Measurements from ENCODE around the gene ENTPD5. TPM values are rescaled to one million over a fixed set of nuclear protein-coding genes. Genes with fewer than 3 reads are reported as not detected.

ENTPD5 gene
- total RNA-seq, 1 experiment from 2014 or later, result 10.6 TPM

DNA sequence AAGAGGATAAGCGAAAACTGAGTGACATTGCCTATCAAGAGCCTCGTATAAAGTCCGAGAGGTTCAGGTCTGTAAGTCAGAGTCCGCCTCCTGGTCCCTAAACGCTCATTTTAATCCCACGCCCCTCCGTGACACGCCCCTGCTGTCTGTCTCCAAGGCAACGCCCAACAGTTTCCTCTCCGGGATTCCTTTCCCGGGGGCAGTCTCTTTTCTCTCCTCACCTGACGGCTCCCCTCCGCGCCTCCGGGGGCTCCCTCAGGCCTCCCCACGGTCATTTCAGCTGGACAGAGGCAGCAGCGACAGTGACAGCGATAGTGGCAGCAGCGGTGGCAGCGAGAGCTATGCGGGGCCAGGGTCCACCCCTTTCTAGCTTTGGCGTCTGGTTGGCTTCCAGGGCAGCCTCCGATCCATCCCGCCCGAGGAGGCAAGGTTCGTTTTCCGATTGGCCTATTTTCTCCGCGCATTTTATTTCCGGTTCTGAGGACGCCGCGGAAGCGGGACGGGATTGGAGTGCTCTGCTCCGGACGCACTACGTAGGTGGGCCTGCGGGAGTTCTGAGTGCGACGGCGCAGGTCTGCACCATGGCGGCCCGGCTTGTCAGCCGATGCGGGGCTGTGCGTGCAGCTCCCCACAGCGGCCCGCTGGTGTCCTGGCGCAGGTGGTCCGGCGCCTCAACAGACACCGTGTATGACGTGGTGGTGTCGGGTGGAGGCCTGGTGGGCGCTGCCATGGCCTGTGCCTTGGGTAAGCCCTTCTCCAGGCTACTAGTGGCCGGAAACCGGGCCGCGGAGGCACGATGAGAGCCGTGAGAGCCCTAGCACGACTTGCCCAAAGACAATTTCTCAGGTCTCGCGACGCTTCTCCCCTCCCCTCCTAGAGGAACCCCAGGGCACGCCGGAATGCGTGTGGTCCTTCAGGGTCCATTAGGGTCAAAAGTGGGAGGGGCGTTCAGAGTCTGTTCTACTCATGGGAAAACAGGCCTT, 69.0 kb downstream of the ENTPD5 start, which contains the start of the genes COQ6 and FAM161B (continued):
- no peak for TF ChIP-seq ZNF532 (CRISPR knock-in tag; IDR thresholded peaks at IDR 0.05; ENCODE audit: borderline replicate concordance)
- peak; percentile 81 for TF ChIP-seq ETV6 (CRISPR knock-in tag; IDR thresholded peaks at IDR 0.05)
- peak; percentile 61 for TF ChIP-seq NFYB (CRISPR knock-in tag; conservative IDR thresholded peaks at IDR 0.05; ENCODE audit: low read depth)
- TF ChIP-seq NR1H2 (CRISPR knock-in tag; IDR thresholded peaks at IDR 0.05), result no peak
- no peak for TF ChIP-seq KAT7 (CRISPR knock-in tag; IDR thresholded peaks at IDR 0.05; ENCODE audit: borderline replicate concordance)

- Mint-ChIP-seq H3K4me3 (no peak overlapping the region), H3K36me3 (no peaks in the 10 kb centered on the region), H3K27me3 (ENCODE audit: low read depth) (peaks cover 18% of the 10 kb centered on the region; the same call in 1 of the 2 replicates), H3K4me1 (no peaks in the 10 kb centered on the region), H3K27ac (no peak overlapping the region), H3K9me3 (no peaks in the 10 kb centered on the region)
- DNase-seq (ENCODE audit: low spot score) (no peak), ATAC-seq (no peak)
- TF ChIP-seq ZNF281 (CRISPR knock-in tag; IDR thresholded peaks at IDR 0.05), result no peak
- TF ChIP-seq ATF2 (CRISPR knock-in tag; IDR thresholded peaks at IDR 0.05; ENCODE audit: borderline replicate concordance, low read depth), result no peak
- TF ChIP-seq, protein P1, sequence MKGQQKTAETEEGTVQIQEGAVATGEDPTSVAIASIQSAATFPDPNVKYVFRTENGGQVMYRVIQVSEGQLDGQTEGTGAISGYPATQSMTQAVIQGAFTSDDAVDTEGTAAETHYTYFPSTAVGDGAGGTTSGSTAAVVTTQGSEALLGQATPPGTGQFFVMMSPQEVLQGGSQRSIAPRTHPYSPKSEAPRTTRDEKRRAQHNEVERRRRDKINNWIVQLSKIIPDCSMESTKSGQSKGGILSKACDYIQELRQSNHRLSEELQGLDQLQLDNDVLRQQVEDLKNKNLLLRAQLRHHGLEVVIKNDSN (CRISPR knock-in tag; IDR thresholded peaks at IDR 0.05), result no peak
- no peak for TF ChIP-seq NFE2L1 (CRISPR knock-in tag; IDR thresholded peaks at IDR 0.05)
- TF ChIP-seq, protein P2, sequence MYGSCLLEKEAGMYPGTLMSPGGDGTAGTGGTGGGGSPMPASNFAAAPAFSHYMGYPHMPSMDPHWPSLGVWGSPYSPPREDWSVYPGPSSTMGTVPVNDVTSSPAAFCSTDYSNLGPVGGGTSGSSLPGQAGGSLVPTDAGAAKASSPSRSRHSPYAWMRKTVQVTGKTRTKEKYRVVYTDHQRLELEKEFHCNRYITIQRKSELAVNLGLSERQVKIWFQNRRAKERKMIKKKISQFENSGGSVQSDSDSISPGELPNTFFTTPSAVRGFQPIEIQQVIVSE (CRISPR knock-in tag; IDR thresholded peaks at IDR 0.05; ENCODE audit: borderline replicate concordance), result no peak
- no peak for TF ChIP-seq IRF2 (CRISPR knock-in tag; IDR thresholded peaks at IDR 0.05; ENCODE audit: borderline replicate concordance, low read depth)
- no peak for TF ChIP-seq SOX15 (CRISPR knock-in tag; IDR thresholded peaks at IDR 0.05)
- TF ChIP-seq ERG (CRISPR knock-in tag; IDR thresholded peaks at IDR 0.05), result no peak
- no peak for TF ChIP-seq SMAD4 (CRISPR knock-in tag; IDR thresholded peaks at IDR 0.05)
- no peak for TF ChIP-seq ZNF219 (CRISPR knock-in tag; IDR thresholded peaks at IDR 0.05; ENCODE audit: borderline replicate concordance)
- TF ChIP-seq, protein P3, sequence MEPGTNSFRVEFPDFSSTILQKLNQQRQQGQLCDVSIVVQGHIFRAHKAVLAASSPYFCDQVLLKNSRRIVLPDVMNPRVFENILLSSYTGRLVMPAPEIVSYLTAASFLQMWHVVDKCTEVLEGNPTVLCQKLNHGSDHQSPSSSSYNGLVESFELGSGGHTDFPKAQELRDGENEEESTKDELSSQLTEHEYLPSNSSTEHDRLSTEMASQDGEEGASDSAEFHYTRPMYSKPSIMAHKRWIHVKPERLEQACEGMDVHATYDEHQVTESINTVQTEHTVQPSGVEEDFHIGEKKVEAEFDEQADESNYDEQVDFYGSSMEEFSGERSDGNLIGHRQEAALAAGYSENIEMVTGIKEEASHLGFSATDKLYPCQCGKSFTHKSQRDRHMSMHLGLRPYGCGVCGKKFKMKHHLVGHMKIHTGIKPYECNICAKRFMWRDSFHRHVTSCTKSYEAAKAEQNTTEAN (CRISPR knock-in tag; IDR thresholded peaks at IDR 0.05), result no peak
- ChIA-PET POLR2A (no interaction called here), CTCF (no interaction called here)
These were observed 73.9 kb downstream of the ENTPD5 start for GRCh38 chr14:73945159-73945670.

Measured in WTC11 (cell line).